A375 (cell line): ENCODE data around the gene TRIP4. TPM values are rescaled to one million over a fixed set of nuclear protein-coding genes. Genes with fewer than 3 reads are reported as not detected.

ENCODE experiments used
- small RNA-seq: library from RNA; depleted of rRNA; stranded (forward); fragments of <200 nt; gene quantifications from one replicate; pipeline ENCODE3, GENCODE V24; 2014
- total RNA-seq: library from RNA; depleted of rRNA; stranded (reverse); fragments of >200 nt; shearing (Covaris generic); gene quantifications from 2 replicates; pipeline ENCODE4 v1.2.3, GENCODE V29; 2014; rRNA removed

Gene TRIP4
- 6.9 and 7.5 TPM in 2 replicates for total RNA-seq

GRCh38 chr15:64387562-64388168, at the start of gene TRIP4:
TRIP4 (plus strand) TSS chr15:64387836; CDS start chr15:64387864, 28 bp downstream.

DNA sequence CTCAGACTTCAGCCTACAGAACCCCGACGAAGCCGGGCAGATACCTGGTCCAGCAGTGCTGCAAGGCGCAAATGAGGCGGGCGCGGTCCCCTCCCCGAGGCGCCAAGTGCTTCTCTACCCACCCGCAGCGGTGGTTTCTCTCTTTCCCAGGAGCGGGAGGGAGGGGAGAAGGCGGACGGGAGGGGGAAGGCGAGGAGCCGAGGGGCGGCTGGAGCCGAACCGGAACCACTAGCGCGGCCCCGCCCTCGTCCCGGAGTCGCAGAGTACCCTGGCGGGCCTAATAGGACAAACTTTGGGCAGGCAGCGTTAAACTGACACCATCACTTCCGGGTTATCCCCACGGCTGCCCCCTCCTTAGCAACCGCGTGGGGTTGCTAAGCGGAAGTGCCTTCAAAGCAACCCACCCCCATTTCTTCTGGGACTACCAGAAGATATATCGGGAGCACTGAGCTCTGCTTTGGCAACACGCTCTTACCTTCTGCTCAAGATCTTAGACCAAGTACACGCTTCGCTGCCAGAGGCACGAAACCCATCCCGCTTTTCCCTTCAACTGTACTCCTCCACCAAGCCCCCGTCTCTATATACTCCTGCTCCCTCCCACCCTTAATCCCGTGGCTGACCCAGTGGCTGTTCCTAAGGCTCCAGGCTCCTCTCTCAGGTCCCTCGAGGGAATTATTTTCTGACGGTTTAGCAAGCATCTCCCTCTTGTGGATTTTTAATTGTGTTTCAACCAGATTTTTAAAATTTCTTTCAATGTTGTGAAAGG, 31.5 kb upstream of the TRIP4 start, which contains the start of gene CSNK1G1:
CSNK1G1 (minus strand) TSS at position 230 of the 766 bp plus-strand sequence. CDS start 55,674 bp downstream, outside the sequence.

GRCh38 chr15:64381000-64381751, 6.5 kb upstream of the TRIP4 start, which contains the start of gene PCLAF:
PCLAF (minus strand) TSS chr15:64381441; CDS start chr15:64381371, 70 bp downstream.

DNA sequence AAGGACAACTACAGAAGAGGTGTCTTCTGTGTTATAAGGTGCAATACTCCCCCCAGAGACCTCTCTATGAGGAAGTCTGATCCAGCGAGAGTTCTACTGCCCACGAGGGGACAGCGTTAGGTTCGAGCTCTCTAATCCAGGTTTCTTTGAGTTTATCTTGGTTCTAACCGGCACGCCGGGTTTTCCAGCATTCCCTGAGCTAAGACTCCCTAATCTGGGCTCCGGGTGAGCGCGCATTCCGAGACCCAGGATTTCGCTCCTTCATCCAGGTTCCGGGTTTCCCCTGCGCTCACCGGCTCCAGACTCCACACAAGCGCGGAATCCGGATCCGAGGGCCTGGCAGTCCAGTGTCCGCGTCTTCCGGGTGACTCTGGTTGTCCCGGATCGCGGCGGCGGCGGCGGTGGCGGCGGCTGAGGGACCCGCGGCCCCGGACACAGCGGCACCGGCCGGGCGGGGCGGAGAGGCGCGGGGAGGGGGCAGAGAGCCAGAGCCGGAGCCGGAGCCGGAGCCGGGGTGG, 72.6 kb downstream of the TRIP4 start, which contains the start of gene ZNF609:
ZNF609 (plus strand) TSS at position 373 of the 518 bp plus-strand sequence. CDS start 38,842 bp downstream, outside the sequence.

Small RNA genes within 50 kb of the gene (small RNA-seq; reads per million reads assigned to genes)
- gene RF00019 (not detected), gene RF00554 (not detected)

Other genes with a start within 250 kb of the TRIP4 start
- gene SNX22, start 236.1 kb upstream of the TRIP4 start, total RNA-seq, result 0.88 and 1.9 TPM in 2 replicates
- 561 and 605 TPM in 2 replicates for gene PPIB, start 224.8 kb upstream of the TRIP4 start, total RNA-seq
- 11.2 and 13.9 TPM in 2 replicates for gene CSNK1G1, start 31.7 kb upstream of the TRIP4 start, total RNA-seq
- gene PCLAF, start 6.4 kb upstream of the TRIP4 start, total RNA-seq, result 56.8 and 59.8 TPM in 2 replicates
- gene ZNF609, start 72.7 kb downstream of the TRIP4 start, total RNA-seq, result 21.7 and 23.8 TPM in 2 replicates